Globus pallidus (tissue), 1 donor: ENCODE data around the gene TMEM231.

ENCODE experiments used
- DNase-seq: peaks from one replicate; pipeline ENCODE4 v3.0.0-alpha.2; 2015; ENCODE audit warnings: low spot score

TMEM231 gene

DNA sequence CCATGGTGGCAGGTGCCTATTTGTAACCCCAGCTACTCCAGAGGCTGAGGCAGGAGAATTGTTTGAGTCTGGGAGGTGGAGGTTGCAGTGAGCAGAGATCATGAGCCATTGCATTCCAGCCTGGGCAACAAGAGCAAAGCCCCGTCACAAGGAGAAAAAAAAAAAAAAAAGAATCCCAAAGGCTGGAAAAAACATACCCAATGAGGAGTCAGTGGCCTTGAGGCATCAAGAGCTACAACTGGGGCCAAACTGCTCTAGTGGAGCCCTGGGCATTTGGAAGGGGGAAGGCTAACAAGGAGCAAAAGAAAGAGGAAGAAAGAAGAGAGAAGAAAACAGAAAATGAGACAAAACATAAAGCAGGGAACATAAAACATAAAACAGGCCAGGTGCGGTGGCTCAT lies 67.7 kb downstream of the TMEM231 start:
- no peak for DNase-seq
